Neural cell (in vitro differentiated cells): ENCODE measurements around the gene GMPPB. TPM values are rescaled to one million over a fixed set of nuclear protein-coding genes. Genes with fewer than 3 reads are reported as not detected.

ENCODE experiments used
- H2AFZ ChIP-seq: fragments of 200-600, 300-800 bp; sonication (generic), shearing (Covaris generic); 2 replicates; pipeline ENCODE4 v1.6.0; 2014; ENCODE audit warnings: low read depth, mild to moderate bottlenecking, antibody characterized with exemption, low read length, moderate library complexity
- H3F3A ChIP-seq: fragments of 200-600 bp; shearing (Covaris generic); 2 replicates; pipeline ENCODE4 v1.6.1; 2016; ENCODE audit warnings: mild to moderate bottlenecking, moderate library complexity, mixed read lengths, antibody characterized with exemption, low read length; ENCODE audit not compliant: insufficient read depth, poor library complexity, severe bottlenecking
- H3K27ac ChIP-seq: fragments of 200-600, 300-800 bp; sonication (generic), shearing (Covaris generic); 2 replicates; pipeline ENCODE4 v1.5.1; 2014; ENCODE audit warnings: mild to moderate bottlenecking, low read length, moderate library complexity
- H3K27me3 ChIP-seq: fragments of 300-800, 200-600 bp; sonication (generic), shearing (Covaris generic); 2 replicates; pipeline ENCODE4 v1.6.0; 2014; ENCODE audit warnings: mild to moderate bottlenecking, low read depth, low read length, moderate library complexity; ENCODE audit not compliant: insufficient read depth
- H3K36me3 ChIP-seq: fragments of 300-800, 200-600 bp; sonication (generic), shearing (Covaris generic); 2 replicates; pipeline ENCODE4 v1.5.1; 2014; ENCODE audit warnings: mild to moderate bottlenecking, antibody characterized with exemption, low read length, moderate library complexity; ENCODE audit not compliant: insufficient read depth
- H3K4me2 ChIP-seq: fragments of 300-800, 200-600 bp; sonication (generic), shearing (Covaris generic); 2 replicates; pipeline ENCODE4 v1.6.0; 2014; ENCODE audit warnings: mild to moderate bottlenecking, low read length
- H3K4me3 ChIP-seq: fragments of 300-800, 200-600 bp; sonication (generic), shearing (Covaris generic); 2 replicates; pipeline ENCODE4 v1.5.1; 2014; ENCODE audit warnings: mild to moderate bottlenecking, low read length, moderate library complexity
- H3K79me2 ChIP-seq: fragments of 200-600 bp; shearing (Covaris generic); replicated peaks from 2 replicates; pipeline ENCODE4 v1.6.0; 2014; ENCODE audit warnings: mild to moderate bottlenecking, low read length, moderate library complexity; ENCODE audit not compliant: insufficient read depth
- H3K9ac ChIP-seq: fragments of 300-800, 200-600 bp; sonication (generic), shearing (Covaris generic); 2 replicates; pipeline ENCODE4 v1.6.1; 2016; ENCODE audit warnings: mild to moderate bottlenecking, low read length, mixed read lengths
- H3K9me2 ChIP-seq: fragments of 200-600 bp; shearing (Covaris generic); 2 replicates; pipeline ENCODE4 v1.6.1; 2016; ENCODE audit warnings: mild to moderate bottlenecking, low read length, mixed read lengths; ENCODE audit not compliant: insufficient read depth
- H3K9me3 ChIP-seq: fragments of 200-600, 300-800 bp; sonication (generic), shearing (Covaris generic); 2 replicates; pipeline ENCODE4 v1.6.1; 2016; ENCODE audit warnings: mild to moderate bottlenecking, mixed run types, low read length, moderate library complexity, mixed read lengths
- H4K20me1 ChIP-seq: fragments of 200-600 bp; shearing (Covaris generic); 2 replicates; pipeline ENCODE4 v1.6.1; 2016; ENCODE audit warnings: mild to moderate bottlenecking, mixed run types; ENCODE audit not compliant: insufficient read depth
- EP300 ChIP-seq: fragments of 450-650 bp; conservative IDR thresholded peaks from 2 replicates; pipeline ENCODE4 v1.6.1; 2014; ENCODE audit warnings: antibody characterized with exemption, mild to moderate bottlenecking, moderate library complexity; ENCODE audit not compliant: poor library complexity, severe bottlenecking
- EZH2 ChIP-seq: fragments of 200-600, 300-800 bp; shearing (Covaris generic), sonication (generic); IDR thresholded peaks from 2 replicates; pipeline ENCODE4 v1.6.1; 2014; ENCODE audit warnings: antibody characterized with exemption, low read length, borderline replicate concordance, mild to moderate bottlenecking; ENCODE audit not compliant: insufficient read depth, poor library complexity, severe bottlenecking
- MXI1 ChIP-seq: fragments of 450-650 bp; conservative IDR thresholded peaks from 2 replicates; pipeline ENCODE4 v1.6.1; 2014; ENCODE audit warnings: antibody characterized with exemption, mild to moderate bottlenecking; ENCODE audit not compliant: poor library complexity, severe bottlenecking
- POLR2AphosphoS5 ChIP-seq: IDR thresholded peaks from 2 replicates; pipeline ENCODE4 v1.6.1; 2012
- RAD21 ChIP-seq: fragments of 450-650 bp; conservative IDR thresholded peaks from 2 replicates; pipeline ENCODE4 v1.6.1; 2014; ENCODE audit warnings: antibody characterized with exemption, mild to moderate bottlenecking, moderate library complexity
- SMC3 ChIP-seq: fragments of 450-650 bp; conservative IDR thresholded peaks from 2 replicates; pipeline ENCODE4 v1.6.1; 2014; ENCODE audit warnings: antibody characterized with exemption, mild to moderate bottlenecking, moderate library complexity; ENCODE audit not compliant: poor library complexity
- TAF1 ChIP-seq: IDR thresholded peaks from 2 replicates; pipeline ENCODE4 v1.6.1; 2012; ENCODE audit warnings: low read depth
- polyA plus RNA-seq: library from polyadenylated mRNA; depleted of rRNA; stranded (reverse); fragments of >200 nt; gene quantifications from 2 replicates; pipeline ENCODE4 v1.2.3, GENCODE V29; 2014
- TF ChIP-seq, protein P1 (sequence below): IDR thresholded peaks from 2 replicates; pipeline ENCODE4 v1.6.1; 2012; ENCODE audit warnings: borderline replicate concordance
- TF ChIP-seq, protein P2 (sequence below): fragments of 450-650 bp; IDR thresholded peaks from 2 replicates; pipeline ENCODE4 v1.5.1; 2014; ENCODE audit warnings: antibody characterized with exemption, mild to moderate bottlenecking, moderate library complexity; ENCODE audit not compliant: poor library complexity, severe bottlenecking

The GMPPB gene
- polyA plus RNA-seq, 1 donor from 2014 or later: 20.8 TPM

DNA sequence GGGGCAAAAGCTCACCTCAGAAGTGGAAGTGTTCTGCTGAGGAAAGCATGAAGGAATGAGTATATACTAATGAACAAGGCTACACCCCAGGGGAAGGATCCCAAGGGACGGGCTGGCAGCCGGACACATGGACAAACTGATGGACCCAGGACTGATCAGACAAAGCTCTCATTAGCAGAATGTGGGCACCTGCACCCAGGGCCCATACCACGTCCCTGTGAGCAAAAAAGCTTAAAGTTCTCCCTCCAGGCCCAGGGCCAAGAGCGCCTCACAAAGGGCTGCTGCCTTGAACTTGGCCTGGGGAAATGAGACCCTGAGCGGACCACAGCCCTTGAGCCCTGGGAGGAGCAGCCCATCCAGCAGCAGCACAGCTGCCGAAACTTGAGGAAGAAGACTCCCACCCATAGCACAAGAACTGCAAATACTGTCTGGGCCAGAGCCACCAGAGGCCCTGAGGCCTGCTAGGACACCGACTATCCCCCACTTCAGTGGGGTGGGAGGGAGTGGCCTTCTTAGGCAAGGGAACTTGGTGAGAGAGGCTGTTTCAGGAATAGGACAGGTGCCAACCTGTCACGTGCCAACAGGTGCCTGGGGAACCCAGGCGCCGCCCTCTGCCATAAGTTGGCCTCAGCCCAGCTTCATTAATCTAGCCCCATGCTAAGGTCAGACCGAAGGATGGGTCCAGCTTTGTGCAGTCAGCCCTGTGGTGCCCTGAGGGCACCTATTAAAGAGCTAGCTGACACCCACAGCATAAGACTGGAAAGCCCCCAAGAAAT lies 2.3 kb upstream of the GMPPB start:
- Histone ChIP-seq H2AFZ (no peak overlapping the region), H3F3A (no peaks in the 10 kb centered on the region), H3K9ac (no peak overlapping the region), H4K20me1 (no peaks in the 10 kb centered on the region), H3K9me3 (no peaks in the 10 kb centered on the region), H3K4me2 (no peak overlapping the region), H3K4me3 (no peak overlapping the region), H3K9me2 (no peaks in the 10 kb centered on the region), H3K27ac (no peak overlapping the region), H3K79me2 (no peaks in the 10 kb centered on the region), H3K27me3 (no peaks in the 10 kb centered on the region), H3K36me3 (no peaks in the 10 kb centered on the region)
- TF ChIP-seq MXI1: no peak
- no peak for TF ChIP-seq EZH2
- TF ChIP-seq EP300: no peak
- no peak for TF ChIP-seq RAD21
- TF ChIP-seq TAF1: no peak
- TF ChIP-seq, protein P1, sequence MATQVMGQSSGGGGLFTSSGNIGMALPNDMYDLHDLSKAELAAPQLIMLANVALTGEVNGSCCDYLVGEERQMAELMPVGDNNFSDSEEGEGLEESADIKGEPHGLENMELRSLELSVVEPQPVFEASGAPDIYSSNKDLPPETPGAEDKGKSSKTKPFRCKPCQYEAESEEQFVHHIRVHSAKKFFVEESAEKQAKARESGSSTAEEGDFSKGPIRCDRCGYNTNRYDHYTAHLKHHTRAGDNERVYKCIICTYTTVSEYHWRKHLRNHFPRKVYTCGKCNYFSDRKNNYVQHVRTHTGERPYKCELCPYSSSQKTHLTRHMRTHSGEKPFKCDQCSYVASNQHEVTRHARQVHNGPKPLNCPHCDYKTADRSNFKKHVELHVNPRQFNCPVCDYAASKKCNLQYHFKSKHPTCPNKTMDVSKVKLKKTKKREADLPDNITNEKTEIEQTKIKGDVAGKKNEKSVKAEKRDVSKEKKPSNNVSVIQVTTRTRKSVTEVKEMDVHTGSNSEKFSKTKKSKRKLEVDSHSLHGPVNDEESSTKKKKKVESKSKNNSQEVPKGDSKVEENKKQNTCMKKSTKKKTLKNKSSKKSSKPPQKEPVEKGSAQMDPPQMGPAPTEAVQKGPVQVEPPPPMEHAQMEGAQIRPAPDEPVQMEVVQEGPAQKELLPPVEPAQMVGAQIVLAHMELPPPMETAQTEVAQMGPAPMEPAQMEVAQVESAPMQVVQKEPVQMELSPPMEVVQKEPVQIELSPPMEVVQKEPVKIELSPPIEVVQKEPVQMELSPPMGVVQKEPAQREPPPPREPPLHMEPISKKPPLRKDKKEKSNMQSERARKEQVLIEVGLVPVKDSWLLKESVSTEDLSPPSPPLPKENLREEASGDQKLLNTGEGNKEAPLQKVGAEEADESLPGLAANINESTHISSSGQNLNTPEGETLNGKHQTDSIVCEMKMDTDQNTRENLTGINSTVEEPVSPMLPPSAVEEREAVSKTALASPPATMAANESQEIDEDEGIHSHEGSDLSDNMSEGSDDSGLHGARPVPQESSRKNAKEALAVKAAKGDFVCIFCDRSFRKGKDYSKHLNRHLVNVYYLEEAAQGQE: no peak
- TF ChIP-seq SMC3: no peak
- no peak for TF ChIP-seq POLR2AphosphoS5
- TF ChIP-seq, protein P2, sequence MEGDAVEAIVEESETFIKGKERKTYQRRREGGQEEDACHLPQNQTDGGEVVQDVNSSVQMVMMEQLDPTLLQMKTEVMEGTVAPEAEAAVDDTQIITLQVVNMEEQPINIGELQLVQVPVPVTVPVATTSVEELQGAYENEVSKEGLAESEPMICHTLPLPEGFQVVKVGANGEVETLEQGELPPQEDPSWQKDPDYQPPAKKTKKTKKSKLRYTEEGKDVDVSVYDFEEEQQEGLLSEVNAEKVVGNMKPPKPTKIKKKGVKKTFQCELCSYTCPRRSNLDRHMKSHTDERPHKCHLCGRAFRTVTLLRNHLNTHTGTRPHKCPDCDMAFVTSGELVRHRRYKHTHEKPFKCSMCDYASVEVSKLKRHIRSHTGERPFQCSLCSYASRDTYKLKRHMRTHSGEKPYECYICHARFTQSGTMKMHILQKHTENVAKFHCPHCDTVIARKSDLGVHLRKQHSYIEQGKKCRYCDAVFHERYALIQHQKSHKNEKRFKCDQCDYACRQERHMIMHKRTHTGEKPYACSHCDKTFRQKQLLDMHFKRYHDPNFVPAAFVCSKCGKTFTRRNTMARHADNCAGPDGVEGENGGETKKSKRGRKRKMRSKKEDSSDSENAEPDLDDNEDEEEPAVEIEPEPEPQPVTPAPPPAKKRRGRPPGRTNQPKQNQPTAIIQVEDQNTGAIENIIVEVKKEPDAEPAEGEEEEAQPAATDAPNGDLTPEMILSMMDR: no peak

DNA sequence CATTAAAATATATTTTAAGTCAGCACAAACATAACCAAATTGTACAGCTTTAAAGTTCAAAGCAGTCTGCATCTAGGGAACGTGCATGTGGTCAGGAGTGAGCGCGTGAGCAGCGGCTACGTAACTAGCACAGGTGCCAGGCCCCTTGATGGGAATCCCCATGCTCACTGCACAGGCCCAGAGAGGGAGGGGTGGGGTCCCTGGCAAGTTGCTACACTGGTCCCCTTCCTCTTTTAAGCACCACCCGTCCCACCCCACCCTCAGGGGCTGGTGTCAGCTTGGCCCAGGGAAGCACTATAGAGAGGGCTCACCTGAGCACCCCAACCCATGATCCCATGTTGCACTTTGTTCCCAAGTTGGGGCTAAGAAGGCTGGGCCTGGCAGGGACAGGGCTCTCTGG lies 835 bp upstream of the GMPPB start:
- no peaks in the 10 kb centered on the region for H3F3A ChIP-seq
- H4K20me1 ChIP-seq: no peaks in the 10 kb centered on the region
- no peaks in the 10 kb centered on the region for H3K36me3 ChIP-seq
- H3K27me3 ChIP-seq: no peaks in the 10 kb centered on the region
- peak overlapping the region; percentile 99 for H3K4me3 ChIP-seq
- no peak overlapping the region for H3K9ac ChIP-seq
- H3K4me2 ChIP-seq: peak overlapping the region; percentile 84
- H3K79me2 ChIP-seq: no peaks in the 10 kb centered on the region
- H3K27ac ChIP-seq: peak overlapping the region; percentile 34
- H2AFZ ChIP-seq: no peak overlapping the region
- no peaks in the 10 kb centered on the region for H3K9me3 ChIP-seq
- no peak for TF ChIP-seq EZH2
- TF ChIP-seq POLR2AphosphoS5: no peak
- no peak for TF ChIP-seq EP300
- TF ChIP-seq TAF1: no peak
- TF ChIP-seq MXI1: no peak
- no peak for TF ChIP-seq RAD21
- TF ChIP-seq, protein P2: no peak
- TF ChIP-seq, protein P1: no peak
- TF ChIP-seq SMC3: no peak
- H3K9me2 ChIP-seq: no peaks in the 10 kb centered on the region
